ENCODE results near the gene MAP3K15.
A peak's percentile ranks its signal among the peaks of the same experiment; 100 is the strongest.

- TF ChIP-seq CTCF (IDR thresholded peaks at IDR 0.05 in 8 of 11, conservative IDR thresholded peaks at IDR 0.05 in 3 of 11) (peak in 2 of 11 experiments; percentile 9 to 19), POLR2AphosphoS5 (IDR thresholded peaks at IDR 0.05) (peak; percentile 83 to 92 (median 91))
Observed at GRCh38 chrX:19343535-19344408, 171.5 kb downstream of the MAP3K15 start, which contains the start of gene PDHA1.

All from spleen (tissue), 7 donors.